Measurements from ENCODE around the gene EYS.

DNA sequence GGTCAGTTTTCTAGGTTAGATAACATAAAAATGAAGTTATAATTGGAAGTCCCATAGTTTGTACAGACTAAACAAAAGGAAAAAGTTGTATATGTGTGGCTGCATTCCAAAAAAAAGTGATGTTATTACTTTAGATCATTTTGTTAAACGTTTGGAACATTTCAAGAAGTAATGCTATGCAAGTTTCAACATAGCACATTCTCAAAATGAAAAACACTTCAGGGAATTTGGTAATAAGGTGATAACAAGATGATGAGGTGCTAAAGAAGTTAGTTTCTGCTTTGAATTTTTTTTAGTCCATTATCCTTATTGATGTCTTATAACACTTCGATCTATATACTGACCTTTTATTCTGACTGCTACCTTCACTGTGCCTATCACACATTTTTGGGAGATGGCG is 1820.7 kb downstream of the EYS start:
- no peak for TF ChIP-seq CHD2 (IDR thresholded peaks at IDR 0.05; ENCODE audit: low read depth, low read length)
- TF ChIP-seq EP300 (IDR thresholded peaks at IDR 0.05; ENCODE audit: low read depth in 2 of 2, low read length in 2 of 2): no peak
- TF ChIP-seq EP300 (CRISPR knock-in tag; IDR thresholded peaks at IDR 0.05; ENCODE audit: borderline replicate concordance): no peak
- TF ChIP-seq, protein P1, sequence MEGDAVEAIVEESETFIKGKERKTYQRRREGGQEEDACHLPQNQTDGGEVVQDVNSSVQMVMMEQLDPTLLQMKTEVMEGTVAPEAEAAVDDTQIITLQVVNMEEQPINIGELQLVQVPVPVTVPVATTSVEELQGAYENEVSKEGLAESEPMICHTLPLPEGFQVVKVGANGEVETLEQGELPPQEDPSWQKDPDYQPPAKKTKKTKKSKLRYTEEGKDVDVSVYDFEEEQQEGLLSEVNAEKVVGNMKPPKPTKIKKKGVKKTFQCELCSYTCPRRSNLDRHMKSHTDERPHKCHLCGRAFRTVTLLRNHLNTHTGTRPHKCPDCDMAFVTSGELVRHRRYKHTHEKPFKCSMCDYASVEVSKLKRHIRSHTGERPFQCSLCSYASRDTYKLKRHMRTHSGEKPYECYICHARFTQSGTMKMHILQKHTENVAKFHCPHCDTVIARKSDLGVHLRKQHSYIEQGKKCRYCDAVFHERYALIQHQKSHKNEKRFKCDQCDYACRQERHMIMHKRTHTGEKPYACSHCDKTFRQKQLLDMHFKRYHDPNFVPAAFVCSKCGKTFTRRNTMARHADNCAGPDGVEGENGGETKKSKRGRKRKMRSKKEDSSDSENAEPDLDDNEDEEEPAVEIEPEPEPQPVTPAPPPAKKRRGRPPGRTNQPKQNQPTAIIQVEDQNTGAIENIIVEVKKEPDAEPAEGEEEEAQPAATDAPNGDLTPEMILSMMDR (CRISPR knock-in tag; IDR thresholded peaks at IDR 0.05): no peak
- TF ChIP-seq SMARCE1 (IDR thresholded peaks at IDR 0.05; ENCODE audit: borderline replicate concordance): no peak
- TF ChIP-seq RFX5 (IDR thresholded peaks at IDR 0.05; ENCODE audit: low read depth, low read length): no peak

All from HepG2 (cell line).